Fibroblast of pulmonary artery (primary cell): ENCODE results near the gene BZW1.
A peak's percentile ranks its signal among the peaks of the same experiment; 100 is the strongest.

ENCODE experiments used
- DNase-seq: peaks from one replicate; pipeline ENCODE4 v3.0.0-alpha.2; 2010; ENCODE audit warnings: low read depth
- H3K4me3 ChIP-seq: replicated peaks from 2 replicates; pipeline ENCODE4 v1.5.1; 2011; ENCODE audit warnings: low read depth, mild to moderate bottlenecking, control low read depth, low read length, moderate library complexity
- CTCF ChIP-seq: IDR thresholded peaks from 2 replicates; pipeline ENCODE4 v1.5.1; 2011; ENCODE audit warnings: mild to moderate bottlenecking, control low read depth, low read length, inconsistent platforms; ENCODE audit errors: missing control alignments

The BZW1 gene

DNA sequence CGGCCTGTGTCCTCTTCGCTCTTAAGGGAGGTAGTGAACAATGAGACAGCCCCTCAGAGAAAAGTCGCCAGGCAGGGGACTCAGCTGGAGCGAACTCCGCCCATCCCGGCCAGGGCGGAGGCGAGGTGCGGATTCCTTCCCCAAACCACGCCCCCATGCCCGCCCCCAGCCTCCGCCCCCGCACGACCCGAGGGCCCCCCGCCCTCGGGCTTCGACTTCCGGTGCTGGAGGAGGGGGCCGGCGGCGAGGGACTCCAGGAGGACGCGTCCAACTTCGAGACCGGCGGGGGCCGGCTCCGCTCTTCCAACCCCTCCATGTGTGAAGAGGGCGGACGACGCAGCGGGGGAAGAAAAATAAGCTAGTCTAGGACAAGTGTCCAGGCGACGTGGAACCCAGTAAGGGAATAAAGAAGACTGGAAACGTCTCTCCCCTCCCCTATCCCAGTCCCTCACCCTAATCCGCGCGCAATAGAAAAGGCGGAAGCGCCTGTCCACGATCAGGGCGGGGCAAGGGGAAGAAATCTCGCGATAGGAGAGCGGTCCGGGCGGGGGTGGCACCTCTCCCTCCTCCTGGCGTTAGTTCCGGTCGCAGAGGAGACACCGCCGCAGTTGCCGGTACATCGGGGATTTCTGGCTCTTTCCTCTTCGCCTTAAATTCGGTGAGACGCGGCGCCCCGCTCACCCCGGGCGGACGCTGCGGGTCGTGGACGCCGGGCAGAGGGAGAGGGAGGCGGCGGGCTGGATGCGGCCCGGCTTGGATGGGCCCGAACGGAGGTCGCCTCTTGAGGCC, at the start of gene BZW1:
Gene BZW1 (plus strand): TSS at position 578 of the 789 bp plus-strand sequence. CDS start 1,308 bp downstream, outside the sequence.
- no peak for TF ChIP-seq CTCF

GRCh38 chr2:200762127-200762526, 49.6 kb upstream of the BZW1 start:
- no peak for DNase-seq
- TF ChIP-seq CTCF: no peak
- H3K4me3 ChIP-seq: no peak overlapping the region

More for the DNA sequence above, at the start of gene BZW1:
- H3K4me3 ChIP-seq: peak within 1 kb of the TSS; percentile 87
- peak; percentile 98 for DNase-seq

GRCh38 chr2:200763422-200763821, 48.3 kb upstream of the BZW1 start:
- H3K4me3 ChIP-seq: no peak overlapping the region
- no peak for TF ChIP-seq CTCF
- DNase-seq: no peak

DNA sequence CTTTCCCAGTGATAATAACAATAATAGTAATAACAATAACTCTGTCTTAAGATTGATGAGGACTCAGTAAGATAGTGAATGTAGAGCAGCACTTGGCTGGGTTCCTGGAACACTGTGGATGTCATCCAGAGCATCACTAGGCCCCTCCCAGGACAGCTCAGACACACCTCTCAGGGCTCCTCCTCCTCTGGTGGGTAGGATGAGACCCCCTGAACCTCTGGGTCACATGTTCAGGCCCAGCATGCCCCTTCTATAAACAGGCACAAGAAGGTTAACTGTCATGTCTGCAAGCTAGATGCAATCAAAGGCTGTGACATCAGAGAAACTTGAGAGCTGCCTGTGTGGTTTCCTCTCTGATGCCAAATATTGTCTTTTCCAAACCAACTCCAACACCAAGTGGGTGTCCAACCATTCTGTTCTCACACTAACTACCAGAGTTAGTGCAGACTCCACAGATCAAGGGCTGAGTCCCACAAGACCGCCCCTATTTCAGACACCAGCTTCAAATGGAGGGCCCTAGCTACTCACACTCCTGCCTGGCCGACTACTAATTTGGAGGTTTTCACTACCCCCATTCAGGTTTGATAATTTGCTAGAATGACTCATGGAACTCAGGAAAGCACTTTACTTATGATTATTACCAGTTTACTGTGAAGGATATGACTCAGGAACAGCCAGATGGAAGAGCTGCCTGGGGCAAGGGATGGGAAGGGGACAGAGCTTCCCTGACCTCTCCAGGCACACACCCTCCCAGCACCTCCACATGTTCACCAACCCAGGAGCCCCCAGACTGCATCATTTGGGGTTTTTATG, 46.4 kb upstream of the BZW1 start:
- TF ChIP-seq CTCF: no peak
- no peak overlapping the region for H3K4me3 ChIP-seq
- DNase-seq: peak; percentile 87

DNA sequence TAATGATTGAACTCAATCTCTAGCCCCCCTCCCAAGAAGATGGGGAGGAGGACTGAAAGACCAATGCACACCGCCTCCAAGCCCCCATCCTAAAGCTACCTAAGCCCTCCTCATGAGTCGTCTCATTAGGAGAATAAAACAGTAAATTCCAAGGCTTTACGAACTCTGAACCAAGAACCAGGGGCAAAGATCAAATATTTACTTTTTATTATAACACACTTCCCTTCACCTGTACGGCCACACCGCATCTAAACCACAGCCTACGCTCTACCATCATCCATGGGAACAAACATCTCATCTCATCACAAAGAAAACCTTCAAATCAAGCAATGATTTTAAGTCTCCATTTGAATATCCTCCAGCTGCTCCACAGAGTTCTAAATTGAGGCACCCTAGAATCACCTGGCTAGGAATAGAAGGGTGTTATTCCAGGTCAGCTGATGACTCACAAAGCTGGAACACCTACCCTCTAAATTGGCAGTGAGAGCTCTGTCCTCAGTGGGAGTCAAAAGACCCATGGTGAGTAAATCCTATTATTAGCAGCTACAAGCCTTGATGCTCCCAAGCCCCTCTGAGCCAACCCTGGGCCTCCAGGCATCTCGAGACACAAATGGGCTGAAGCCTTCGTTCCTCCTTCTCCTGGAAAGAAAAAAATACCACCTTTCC, 45.6 kb upstream of the BZW1 start:
- peak; percentile 17 for DNase-seq
- no peak overlapping the region for H3K4me3 ChIP-seq
- no peak for TF ChIP-seq CTCF

DNA sequence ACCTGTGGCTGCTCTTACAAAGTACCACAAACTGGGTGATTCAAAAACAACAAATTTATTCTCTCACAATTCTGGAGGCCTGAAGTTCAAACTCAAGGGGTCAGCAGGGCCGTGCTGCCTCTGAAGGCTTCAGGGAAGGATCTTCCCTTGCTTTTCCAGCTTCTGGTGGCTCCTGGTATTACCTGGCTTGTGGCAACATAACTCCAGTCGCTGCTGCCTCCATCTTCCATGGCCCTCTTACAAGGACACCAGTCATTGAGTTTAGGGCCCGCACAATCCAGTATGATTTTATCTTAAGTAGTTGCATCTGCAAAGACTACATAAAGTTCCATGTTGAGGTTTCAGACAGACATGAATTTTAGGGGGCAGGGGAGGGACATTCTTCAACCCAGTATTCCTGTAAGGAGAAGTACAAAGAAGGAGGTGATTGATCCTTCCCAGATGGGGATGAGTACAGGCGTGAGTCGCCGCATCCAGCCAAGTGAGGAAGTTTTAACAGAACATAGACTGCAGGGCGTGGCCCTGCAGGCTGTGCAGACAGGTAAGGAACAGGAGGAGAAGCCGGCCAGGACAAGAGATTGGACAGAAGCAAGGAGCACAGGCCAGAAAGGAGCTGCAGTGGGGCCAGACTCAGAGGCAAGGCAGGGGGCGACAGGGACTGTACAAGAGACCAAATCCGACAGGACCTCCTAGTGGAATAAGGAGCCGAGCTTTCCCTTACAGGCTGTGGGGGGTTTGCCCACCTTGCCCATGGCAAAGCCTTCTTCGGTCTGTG, 44.4 kb upstream of the BZW1 start:
- no peak overlapping the region for H3K4me3 ChIP-seq
- DNase-seq: no peak
- TF ChIP-seq CTCF: no peak
